ENCODE data around the gene SEMA4D.

DNA sequence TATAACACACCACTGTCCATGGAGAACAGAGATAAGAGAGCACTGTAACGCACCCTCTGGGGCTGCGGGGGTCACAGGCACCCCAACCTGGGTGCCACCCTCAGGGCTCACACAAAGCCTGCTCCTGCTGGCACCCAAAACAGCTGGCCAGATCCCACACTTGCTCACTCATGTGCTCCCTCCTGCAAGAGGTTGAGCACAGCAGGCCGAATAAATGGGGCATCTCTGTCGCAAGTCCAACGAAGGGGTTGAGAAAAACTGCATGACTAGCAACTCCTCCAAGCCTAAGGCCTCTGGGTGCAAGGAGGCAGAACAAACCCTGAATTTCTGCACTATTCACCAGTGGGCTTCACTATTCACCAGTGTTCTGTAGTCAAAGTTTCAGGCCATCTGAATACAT lies 99.3 kb downstream of the SEMA4D start:
- TF ChIP-seq CTCF (IDR thresholded peaks at IDR 0.05) (no peak), EP300 (IDR thresholded peaks at IDR 0.05) (no peak), POLR2A (IDR thresholded peaks at IDR 0.05) (no peak)
